Measurements from ENCODE around the gene DNAJC7. TPM values are rescaled to one million over a fixed set of nuclear protein-coding genes. Genes with fewer than 3 reads are reported as not detected.

Gene DNAJC7, protein sequence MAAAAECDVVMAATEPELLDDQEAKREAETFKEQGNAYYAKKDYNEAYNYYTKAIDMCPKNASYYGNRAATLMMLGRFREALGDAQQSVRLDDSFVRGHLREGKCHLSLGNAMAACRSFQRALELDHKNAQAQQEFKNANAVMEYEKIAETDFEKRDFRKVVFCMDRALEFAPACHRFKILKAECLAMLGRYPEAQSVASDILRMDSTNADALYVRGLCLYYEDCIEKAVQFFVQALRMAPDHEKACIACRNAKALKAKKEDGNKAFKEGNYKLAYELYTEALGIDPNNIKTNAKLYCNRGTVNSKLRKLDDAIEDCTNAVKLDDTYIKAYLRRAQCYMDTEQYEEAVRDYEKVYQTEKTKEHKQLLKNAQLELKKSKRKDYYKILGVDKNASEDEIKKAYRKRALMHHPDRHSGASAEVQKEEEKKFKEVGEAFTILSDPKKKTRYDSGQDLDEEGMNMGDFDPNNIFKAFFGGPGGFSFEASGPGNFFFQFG
- total RNA-seq (2014; rRNA removed): 67.5 and 83.1 TPM in 2 replicates
- polyA plus RNA-seq (2012): 62.3 TPM

DNA sequence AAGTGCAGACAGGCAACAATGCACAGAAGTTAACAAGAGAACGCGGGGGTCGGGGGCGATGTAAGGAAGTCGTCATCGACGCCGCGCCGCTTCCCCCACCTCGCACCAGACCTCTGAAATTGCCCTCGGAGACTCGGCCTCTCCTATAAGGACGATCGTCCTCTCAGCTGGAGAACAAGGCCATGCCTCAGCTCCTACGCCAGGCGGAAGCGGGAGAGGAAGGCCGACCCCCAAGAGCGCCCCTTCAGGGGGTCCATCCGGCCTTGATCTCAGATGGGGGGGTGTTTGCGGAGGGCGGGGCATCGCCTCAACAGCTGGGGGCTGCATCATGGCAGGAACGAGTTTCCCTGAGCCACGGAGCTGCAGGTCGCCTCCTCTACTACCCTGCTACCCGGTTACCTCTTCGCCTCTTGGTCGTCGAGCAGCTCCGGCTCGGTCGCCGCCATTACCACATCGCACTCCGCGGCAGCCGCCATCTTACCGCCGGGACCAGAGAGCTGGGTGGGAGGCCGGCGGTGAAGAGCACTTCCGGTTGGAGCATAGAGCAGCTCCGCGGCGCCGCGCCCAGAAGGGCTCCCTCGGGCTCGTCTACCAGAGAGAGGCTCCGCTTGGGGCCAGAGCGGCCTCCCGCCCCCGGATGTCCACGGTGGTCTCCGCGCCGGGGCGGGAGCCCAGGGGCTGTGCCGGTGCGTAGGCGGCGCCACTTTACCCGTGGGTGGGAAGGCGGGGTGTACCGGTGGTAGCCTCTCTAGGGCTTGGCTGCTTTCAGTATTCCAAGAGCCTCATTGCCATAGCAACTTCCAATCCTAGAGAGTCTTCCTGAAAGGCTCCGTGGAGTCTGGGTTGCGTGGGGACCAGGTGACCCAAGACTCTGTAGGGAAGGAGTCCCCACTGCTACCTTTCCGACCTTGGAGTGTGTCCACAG, at the start of gene DNAJC7:
DNAJC7 (minus strand) TSS at position 499 of the 925 bp plus-strand sequence; CDS start at position 476, 23 bp downstream.
- peak; percentile 89 for DNase-seq (ENCODE audit: low read depth)

DNA sequence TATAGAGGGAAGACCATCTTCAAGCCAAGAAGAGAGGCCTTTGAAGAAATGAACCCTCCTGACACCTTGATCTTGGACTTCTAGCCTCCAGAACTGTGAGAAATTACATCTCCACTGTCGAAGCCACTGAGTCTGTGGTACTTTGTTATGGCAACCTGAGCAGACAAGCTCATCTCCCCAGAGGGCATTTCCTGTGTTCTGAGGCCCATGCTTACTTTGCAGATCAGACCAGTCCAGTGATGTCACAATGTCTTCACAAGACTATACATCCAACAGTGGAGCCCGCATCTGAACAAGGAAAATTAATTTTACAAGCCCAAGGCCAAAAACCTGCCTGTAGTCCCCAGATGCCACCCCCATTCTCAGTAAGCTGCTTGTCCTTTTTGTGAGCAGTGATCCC, 48.0 kb upstream of the DNAJC7 start:
- DNase-seq (ENCODE audit: low read depth): no peak

DNA sequence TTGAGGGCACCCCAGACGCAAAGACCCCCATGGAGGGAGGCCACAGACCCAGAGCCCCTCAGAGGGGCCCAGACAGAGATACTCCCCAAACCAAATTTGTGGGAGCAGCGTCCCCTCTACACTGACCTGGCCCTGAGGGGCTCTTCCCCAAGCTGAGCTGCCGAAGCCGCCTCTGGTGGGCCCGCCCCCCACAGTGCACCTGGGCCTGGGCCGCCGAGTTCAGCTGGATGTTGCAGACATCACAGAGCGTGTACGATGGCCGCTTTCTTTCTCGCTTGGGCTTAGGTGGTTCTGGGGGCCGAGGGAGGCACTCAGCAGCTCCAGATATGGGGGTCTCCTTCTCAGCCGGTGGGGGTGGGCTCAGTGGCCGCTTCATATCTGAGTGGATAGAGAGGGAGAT, 45.4 kb upstream of the DNAJC7 start:
- no peak for DNase-seq (ENCODE audit: low read depth)

DNA sequence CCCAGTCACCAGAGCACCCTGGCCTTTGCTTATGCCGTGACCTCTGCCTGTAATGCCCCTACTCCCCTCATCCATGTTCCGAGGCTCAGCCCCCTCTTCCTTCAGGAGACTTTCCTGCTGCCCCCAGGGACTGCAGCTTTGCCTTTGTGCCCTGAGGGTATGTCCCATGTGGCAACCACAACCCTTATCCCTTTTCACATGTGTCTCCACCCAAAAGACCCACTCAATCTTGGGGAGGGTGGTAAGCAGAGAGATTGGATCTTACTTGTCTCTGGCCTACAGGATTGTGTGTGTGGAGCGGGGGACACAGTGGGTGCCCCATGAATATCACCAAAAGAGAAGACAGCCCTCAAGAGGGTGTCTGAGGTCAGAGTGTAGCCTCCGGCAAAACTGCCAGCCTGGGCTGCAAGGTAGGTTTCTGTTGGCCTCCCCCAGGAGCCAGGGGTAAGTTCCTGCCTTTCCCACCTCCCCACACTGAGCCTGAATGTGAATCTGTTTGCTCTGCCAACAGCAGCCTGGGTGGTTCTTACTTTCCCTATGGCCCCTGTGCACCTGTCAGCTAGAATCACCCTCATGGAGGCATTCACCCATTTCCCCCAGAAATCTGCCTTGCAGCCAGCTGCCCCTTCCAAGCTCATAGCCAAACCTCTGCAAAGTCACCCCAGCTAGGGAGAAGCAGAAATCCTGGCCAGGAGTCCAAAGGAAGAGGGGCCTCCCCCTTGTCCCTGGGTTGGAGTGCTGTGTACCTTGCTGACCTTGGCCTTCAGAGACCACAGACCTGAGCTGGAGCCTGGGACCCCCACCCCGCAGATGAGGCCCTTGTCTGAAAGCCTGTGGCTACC, 44.6 kb upstream of the DNAJC7 start:
- DNase-seq (ENCODE audit: low read depth): no peak

DNA sequence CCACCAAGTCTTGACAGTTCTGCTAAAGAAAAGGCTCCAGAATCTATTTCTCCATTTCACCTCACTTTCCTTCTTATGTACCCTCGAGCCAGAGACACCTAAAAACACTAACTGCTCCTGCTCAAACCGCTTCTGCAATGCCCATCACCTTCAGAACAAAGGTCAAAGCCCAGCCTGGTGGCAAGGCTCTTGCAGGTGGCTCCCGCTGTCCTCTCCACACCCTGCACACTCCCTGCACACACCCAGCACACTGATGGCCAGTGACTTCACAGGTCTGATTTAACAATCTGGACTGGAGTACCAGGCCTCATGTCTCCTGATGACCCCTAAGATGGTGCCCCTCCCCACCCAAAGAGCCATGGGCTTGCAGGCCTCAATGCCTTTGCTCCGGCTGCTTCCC, 43.0 kb upstream of the DNAJC7 start:
- no peak for DNase-seq (ENCODE audit: low read depth)

DNA sequence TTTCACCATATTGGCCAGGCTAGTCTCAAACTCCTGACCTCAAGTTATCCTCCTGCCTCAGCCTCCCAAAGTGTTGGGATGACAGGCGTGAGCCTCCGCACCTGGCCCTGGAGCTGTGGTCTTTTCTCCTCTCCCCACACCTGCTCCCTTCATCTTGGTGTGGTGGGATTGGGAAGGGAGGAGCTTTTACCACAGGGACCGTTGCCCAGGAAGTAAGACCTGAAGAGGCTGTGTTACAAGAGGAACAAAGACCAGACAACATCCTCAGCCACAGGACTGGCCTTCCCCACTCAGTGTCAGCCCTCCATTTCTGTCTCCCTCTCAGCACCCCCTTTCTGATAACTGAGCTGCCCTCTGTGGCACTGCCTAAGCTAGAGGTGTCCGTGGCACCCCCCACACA, 42.6 kb upstream of the DNAJC7 start:
- DNase-seq (ENCODE audit: low read depth): no peak

DNA sequence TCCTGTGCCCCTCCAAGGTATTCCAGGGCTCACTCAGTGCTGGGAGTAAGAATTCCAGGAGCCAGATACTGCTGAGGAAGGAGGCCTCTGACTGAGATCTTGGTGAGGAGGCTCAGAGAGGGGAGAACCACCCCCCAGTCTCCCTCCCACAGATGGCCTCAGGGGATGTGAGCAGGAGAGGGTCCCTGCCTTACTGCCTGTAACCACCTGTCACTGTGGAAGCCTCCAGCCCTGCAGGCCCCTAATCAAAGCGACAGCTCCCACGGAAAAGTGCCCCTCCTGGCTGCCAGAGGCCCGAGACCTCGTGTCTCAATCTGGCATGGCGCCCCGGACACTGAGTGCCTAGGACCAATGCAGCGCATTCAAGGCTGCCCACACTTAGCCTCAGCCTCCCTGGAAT, 40.8 kb upstream of the DNAJC7 start:
- no peak for DNase-seq (ENCODE audit: low read depth)

DNA sequence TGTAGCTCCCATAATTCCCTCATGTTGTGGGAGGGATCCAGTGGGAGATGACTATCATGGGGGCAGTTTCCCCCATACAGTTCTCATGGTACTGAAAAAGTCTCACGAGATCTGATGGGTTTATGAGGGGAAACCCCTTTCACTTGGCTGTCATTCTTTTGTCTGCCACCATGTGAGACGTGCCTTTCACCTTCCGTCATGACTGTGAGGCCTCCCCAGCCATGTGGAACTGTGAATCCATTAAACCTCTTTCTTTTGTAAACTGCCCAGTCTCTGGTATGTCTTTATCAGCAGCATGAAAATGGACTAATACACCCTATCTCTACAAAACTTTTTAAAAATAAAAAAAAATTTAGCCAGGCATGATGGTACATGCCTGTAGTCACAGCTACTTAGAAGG, 39.4 kb upstream of the DNAJC7 start:
- no peak for DNase-seq (ENCODE audit: low read depth)

DNA sequence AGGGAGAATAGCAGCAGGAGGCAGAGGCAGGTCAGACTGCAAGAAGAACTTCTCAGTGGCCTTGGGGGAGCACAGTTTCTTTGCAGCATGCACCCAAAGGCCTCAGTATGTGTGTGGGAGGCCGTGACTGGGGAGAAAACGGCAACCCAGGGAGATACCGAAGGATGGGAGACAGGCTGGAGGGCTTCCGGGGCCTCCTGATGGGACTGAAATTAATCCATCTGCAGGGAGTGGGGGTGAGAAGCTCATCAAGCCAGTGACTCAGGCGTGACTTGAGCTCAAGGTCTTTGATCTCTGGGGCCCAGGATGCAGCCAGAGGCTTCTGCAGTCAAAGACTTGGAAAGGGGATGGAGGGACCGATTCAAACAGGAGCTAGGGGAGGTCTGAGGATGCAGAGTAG, 38.3 kb upstream of the DNAJC7 start:
- DNase-seq (ENCODE audit: low read depth): no peak

DNA sequence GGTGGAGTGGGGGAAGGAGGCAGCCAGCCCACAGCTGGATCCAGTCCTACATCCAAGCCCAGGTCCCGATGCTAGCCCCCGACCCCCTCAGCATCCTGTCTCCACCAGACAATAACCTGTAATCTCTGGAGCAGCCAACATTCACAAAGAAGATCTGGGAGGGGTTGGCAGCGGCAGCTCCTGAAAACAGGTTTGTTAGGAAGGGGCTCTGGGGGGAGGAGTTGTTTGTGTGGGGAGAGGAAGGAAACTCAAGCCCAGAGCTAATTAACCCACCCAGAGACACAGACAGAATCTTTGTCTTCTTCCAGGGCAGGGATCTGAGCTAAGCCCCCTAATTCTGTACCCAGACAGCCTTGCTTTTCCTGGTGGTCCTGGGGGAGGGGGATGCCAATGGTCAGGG, 37.8 kb upstream of the DNAJC7 start:
- DNase-seq (ENCODE audit: low read depth): no peak

DNA sequence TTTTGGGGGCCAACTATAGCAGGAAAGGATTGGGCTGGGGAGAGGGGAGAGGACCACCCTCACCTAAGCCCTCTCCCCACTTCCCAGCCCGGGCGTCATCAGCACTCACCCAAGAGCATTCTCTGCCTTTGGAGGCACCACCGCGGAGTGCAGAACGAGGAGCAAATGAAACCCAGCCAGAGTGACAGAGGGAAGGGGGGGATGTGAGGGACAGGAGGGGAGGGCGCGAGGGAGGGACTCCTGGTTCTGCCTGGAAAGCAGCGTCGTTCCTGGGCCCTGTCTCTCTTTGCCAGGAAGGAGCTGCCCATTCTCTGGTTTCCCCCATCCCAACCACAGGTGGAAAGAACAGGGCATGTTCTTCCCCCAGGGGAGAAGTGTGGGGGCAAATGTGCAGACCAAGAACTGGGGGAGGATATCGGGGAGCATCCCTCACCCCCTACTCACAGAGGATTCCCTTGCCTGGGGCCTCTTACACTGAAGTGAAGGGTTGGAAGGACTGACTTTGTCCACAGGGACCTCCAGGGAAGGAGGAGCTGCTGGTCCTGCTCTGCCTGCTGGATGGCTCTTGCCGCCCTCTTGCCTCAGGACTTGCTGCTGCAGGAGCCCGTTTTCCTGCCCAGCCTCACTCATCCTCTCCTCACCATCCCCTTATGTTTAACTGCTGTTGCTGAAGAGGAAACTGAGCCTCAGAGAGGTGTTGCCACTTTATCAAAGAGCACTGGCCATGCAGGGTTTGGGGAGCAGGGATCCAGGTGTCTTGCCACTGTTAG, 36.7 kb upstream of the DNAJC7 start:
- DNase-seq (ENCODE audit: low read depth): no peak

DNA sequence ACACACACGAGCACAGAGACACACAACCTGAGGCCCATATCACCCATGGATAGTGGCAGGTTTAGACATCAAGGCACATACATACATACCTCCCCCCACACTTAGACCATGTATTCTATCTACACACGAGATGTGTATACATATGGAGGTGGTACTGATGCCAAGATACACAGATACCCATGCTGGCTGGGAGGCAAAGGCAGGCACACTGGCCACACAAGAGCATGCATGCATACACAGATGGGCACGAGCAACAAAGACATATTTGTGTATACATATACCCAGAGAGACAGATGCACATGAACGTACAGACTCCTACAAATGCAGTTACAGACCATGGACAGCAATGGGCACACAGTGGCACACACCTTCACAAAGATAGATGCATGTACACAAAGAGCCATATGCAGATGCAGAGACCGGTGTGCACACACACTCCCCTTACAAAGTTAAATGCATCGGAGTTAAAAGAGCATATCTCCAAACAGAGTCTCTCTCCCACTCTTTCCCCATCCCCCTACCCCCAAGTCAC, 35.2 kb upstream of the DNAJC7 start:
- DNase-seq (ENCODE audit: low read depth): no peak

DNA sequence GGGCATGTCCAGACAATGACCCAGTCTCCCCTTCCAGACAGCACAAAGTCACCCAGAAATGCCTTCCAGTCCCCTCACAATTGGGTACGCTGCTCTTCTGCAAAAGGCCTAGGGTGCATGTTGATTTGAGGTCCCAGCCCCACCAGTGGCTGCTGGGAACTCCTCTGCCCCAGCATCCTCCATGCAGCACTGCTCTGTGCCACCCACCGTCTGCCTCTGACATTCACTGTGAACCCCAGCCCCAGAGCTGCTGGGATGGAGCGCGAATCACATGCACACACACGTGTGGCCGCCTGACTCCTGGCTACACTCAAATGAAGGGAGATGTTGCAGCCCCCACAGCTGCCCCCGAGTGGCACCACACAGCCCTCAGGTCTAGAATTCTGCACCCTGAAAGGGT, 34.4 kb upstream of the DNAJC7 start:
- no peak for DNase-seq (ENCODE audit: low read depth)

DNA sequence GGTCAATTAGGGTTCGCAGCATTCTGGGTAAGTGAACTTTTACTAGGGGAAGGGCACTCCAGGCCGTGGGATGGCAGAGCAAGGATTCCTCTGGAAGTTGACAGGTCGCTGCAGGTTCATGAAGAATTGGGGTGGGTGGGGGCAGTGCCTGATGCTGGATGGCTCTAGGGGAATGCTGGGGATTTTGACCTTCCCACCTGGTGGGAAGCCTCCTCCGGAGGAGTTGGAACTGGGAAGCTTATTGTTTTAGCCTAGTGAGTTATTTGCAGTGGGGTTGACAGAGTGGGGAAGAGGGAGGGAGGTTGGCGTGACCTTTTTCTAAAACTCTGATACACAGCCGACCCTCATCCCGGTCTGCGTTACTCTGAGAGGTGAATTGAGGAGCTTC, 33.8 kb upstream of the DNAJC7 start:
- no peak for DNase-seq (ENCODE audit: low read depth)

DNA sequence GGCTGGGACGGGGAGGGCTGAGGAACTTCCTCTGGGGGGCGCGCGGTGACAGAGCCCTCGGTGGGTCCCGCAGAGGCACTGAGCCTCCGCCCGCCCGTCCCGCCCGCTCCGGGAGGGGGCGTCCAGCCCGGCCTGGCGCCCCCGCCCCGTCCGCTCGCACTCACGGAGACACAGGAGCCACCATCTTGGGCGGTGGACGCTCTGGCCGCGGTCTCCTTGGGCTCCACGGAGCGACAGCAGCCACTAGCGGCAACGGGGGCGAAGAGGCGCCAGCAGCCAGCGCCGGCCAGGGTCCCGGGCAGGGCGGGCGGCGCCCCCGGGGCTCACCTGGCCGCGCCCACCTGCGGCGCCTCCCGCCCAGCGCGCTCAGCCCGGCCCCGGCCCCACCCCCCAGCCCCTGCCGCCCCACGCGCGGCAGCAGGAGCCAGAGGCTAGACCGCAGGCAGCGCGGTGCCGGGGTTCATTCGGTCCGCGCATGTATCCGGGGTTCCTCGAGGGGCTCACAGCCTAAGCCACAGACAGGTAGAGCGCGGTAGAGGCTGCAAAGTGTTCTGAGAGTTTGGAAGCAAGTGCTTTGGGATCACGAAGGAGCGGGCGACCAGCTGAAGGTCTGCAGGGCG, 33.3 kb upstream of the DNAJC7 start, which contains the start of gene C17orf113:
C17orf113 (minus strand) TSS at position 209 of the 620 bp plus-strand sequence. CDS start 7,225 bp downstream, outside the sequence.
- DNase-seq (ENCODE audit: low read depth): no peak

DNA sequence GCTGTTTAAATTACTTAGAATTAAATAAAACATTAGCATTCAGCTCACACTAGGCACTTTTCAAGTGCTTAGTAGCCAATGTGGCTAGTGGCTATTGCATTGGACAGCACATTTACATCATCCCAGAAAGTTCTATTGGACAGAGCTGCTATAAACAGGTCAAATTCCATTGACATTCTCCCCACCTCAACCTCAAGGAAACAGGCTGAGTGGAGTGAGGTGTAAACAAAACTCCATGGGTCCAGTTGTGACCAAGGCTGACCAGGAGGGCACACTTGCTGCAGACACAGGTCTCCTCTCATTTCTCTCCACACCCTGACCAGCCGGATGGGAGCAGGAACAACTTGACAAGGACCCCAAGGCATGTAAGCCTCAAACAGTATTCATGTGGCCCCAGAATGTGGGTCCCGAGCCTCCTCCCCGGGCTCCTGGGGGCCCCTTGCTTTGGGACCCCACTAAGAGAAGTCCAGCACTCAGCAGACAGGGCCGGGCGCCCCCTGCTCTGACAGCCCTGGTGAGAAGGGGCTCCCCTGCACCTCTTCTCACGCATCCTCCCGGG, 32.7 kb upstream of the DNAJC7 start:
- DNase-seq (ENCODE audit: low read depth): no peak

DNA sequence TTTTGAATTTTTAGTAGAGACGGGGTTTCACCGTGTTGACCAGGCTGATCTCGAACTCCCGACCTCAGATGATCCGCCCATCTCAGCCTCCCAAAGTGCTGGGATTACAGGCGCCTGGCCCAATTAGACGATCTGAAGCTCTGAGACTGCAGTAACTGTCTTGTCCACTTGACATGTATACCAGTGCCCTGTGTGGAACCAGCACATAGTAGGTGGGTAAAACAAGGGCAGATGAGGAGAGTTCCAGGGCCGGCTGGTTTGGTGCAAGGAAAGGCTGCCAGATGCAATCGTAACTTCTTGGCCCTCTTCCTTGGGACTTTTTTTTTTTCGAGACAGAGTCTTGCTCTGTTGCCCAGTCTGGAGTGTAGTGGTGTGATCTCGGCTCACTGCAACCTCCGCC, 30.1 kb upstream of the DNAJC7 start:
- DNase-seq (ENCODE audit: low read depth): no peak

DNA sequence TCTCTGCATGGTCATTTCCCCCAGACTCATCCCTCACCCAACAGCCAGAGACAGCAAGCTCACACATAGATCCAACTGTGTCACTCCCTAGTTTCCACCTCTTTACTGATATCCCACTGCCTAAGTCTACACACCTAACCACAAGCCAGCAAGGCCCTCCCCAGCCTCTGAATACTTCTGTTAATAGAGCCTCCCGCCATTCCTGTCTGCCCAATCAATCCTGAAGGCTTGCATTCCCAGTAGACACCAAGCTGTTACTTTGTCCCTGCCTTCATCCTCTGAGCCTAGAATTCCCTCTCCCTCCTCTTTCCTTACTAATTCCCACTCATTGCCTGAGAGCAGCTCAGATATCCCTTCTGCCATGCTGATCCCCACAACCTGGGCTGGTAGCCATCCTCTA, 28.5 kb upstream of the DNAJC7 start:
- no peak for DNase-seq (ENCODE audit: low read depth)

DNA sequence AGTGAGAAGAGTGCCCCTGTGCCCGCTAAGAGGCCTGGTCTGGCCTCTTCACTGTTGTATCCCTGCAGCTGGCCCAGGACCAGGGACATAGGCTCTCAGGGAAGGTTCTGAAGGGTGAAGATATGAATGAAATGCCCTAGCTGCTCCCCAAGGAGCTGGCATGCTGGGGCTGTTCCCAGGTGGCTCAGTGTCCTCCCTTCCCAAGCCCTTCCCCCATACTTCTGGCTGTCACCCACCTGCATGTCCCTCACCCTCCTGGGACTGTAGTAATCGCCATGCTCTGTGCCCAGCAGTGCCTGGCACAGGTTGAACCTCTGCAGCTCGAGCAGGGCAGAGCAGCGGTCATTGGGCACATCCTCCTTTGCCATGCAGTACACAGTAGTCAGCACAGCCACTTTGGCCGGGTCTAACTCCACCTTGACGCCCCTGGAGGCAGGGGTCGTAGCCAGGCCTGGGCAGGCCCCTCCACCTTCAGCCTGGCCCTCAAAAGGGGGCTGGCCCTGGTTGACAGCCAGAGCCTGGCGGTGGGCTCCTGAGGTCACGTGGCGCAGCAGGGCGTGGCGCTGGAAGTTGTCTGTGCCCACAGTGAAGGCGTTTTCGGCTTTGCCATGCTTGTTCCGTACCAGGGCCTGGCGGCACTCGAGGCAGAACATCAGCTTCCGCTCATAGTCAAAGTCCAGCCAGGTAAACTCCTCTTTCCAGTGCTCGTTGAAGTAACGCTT, 25.5 kb upstream of the DNAJC7 start:
- no peak for DNase-seq (ENCODE audit: low read depth)

All from LHCN-M2 (cell line).